SH-SY5Y (cell line): ENCODE measurements around the gene MYCL.

ENCODE experiments used
- GATA2 ChIP-seq: IDR thresholded peaks from 2 replicates; pipeline ENCODE4 v1.6.1; 2011; ENCODE audit warnings: mild to moderate bottlenecking, low read depth, low read length
- GATA3 ChIP-seq: IDR thresholded peaks from 2 replicates; pipeline ENCODE4 v1.6.1; 2011; ENCODE audit warnings: low read depth, mild to moderate bottlenecking, low read length, moderate library complexity

MYCL gene

DNA sequence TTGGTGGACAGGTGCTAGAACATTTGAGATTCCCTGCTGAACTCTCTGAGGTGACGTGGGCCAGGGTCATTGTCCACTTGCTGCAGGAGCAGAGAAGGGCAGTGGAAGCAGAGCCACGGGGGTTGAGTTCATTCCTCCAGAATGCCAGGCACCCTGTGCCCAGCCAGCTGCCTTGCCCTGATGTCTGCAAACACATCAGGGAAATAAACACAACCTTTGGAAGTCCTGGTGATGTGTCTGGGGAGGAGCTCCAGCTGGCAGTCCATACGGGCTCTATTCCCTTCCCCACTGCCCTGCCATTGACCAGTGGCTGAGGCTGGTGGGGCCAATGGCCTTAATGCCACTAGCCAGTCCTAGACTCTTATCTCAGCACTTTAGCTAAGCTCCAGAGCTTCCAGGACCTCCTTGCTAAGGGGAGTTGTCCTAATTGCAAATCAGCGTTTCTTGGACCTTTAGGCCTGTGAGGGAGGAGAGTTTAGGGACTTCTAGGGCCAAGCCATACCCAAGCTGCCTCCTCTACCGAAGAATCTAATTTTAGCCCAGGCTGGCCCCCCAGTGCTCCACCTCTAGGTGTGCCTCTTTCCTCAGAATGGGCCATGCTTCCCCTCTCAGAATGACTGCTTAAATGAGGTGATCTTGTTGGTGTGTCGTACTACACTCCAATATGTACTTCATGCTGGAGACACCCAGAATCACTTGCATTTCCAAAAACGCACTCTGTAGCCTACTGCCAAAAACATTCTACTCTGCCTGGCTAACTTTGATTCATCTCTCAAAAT lies 27.3 kb upstream of the MYCL start:
- TF ChIP-seq GATA3 (no peak), GATA2 (no peak)

DNA sequence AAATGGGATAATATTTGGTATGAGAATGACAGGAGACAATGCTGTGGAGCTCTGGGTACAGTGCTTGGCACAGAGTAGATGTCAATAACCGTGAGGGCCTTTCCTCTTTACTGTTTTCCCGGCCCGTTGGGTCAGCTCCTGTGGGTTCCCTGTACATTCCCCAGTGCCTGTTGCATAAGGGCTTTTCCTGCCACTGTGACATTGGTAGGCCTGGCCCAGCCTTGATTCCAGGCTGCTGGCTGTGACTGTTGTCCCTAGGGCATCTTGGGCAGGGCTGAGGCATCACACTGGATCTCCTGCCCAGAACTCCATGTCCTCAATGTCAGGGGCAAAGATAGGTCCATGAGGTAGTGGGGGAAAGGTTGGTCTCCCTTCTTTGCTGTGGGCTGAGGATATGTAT lies 25.8 kb upstream of the MYCL start:
- TF ChIP-seq GATA3, result no peak
- no peak for TF ChIP-seq GATA2

DNA sequence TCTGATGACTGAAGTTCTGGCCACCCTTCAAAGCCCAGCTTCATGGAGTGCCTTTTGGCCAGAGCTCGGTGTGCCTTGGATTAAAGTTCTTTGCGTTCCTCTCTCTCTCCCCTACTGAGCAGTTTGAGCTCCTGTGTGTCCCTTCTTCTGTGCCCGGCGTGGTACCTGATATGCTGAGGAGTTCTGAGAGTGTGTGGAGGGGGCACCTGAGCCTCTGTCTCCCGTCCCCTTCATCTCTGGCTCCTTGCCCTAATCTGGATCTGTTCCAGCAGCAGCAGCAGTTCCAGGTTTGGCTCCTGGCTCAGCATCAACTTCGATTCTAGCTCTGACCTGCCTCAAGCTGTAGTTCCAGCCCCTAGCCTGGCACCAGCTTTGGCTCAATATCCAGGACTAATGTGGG lies 25.1 kb upstream of the MYCL start:
- TF ChIP-seq GATA3 (no peak), GATA2 (no peak)

DNA sequence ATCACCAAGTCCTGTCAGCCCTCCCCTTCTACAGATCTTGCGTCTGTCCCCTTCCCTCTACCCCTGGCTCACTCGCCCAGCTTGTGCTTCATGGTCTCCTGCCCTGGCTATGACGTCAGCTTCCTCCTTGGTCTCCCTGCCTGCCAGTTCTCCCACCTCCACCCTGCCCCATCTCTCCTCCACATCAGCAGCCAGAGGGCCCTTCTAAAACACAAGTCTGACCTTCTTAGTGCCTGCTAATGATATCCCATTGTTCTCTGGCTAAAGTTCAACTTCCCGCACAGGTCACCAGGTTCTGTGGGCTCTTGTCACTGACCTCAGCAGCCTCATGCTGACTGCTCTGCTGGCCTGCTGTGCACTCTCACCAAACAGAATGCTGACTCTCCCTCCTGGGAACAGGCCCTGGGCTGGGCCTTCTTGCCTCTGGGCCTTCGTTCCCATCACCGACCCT lies 24.7 kb upstream of the MYCL start:
- TF ChIP-seq GATA2, result no peak
- TF ChIP-seq GATA3, result no peak

DNA sequence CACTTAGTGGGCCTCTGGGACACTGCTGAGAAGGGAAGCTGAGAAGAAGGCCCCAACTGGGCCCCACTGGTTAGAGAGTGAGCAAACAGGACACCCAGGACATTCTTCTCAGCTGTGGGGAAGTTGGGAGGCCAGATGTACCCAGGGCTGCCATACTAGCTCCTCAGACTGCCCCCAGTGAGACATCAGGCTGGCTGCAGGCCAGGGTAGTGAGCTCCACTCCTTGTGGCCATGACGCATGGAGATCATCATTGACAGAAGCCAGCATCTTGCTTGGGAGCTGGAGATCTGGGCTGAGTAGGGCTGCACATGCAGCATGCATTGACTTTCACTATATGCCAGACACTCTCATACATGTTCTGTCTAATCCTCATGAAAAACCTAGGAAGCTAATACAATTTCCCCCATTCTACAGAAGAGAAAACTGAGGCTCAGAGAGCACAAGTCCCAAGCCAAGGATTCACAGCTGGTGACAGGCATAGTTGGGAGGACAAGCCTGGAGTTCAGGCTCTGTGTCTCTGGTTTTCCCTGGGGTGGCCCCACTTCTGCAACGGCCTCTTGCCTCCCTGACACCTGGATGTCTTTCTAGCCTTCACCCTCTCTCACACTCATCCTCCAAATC lies 24.1 kb upstream of the MYCL start:
- no peak for TF ChIP-seq GATA2

DNA sequence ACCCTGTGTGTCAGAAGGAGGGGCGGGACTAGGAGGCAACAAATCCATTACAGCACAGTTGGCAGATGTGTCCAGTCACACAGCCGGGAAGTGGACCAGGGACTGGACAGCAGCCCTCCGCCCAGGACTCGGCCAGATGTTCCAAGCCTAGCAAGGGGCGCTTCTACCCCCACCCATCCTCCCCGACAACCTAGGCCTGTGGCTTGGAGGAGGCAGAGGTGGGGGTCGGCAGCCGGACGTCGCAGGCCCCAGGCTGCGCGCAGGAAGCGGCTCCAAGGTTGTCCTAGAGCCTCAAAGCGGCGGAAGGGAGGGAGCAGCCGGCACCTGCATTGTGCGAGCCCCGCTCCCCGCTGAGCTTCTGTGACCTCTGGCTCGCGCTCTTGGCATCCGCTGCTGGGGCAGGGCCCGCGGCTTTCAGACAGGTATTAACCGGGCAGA lies 20.6 kb upstream of the MYCL start:
- TF ChIP-seq GATA3, result no peak
- TF ChIP-seq GATA2, result no peak

DNA sequence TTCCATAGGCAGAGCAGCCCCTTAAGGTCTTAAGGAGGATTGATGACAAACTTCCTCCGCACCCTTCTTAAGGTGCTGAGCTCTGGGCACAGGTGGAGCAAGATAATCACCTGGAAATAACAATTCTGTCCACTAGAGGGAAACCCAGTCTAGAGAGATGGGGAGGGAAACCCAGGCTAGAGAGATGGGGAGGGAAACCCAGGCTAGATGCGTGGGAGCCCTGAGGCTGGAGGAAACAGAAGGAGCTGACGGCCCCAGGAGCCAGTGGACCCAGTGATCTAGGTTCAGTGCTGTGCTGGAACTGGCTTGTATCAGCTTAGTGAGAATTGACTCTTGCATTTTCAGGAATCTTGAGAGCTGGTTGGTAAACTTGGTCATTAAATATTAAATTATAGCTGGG lies 17.8 kb upstream of the MYCL start:
- no peak for TF ChIP-seq GATA2
- TF ChIP-seq GATA3, result no peak

DNA sequence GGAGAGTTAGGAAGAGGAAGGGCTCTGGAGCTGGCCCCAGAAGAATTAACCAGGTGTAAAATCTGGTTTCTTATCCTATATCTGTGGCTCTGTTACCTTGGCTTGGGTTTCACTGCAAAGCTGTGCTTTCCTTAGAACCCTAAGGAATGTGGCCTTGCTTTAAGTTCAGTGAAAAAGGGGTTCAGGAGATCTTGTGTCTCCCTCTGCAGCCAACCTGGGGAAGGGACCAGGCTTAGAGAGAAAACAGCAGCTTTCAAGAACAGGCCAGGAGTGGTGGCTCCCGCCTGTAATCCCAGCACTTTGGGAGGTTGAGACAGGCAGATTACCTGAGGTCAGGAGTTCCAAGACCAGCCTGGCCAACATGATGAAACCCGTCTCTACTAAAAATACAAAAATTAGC lies 16.1 kb upstream of the MYCL start:
- TF ChIP-seq GATA2, result no peak
- no peak for TF ChIP-seq GATA3

DNA sequence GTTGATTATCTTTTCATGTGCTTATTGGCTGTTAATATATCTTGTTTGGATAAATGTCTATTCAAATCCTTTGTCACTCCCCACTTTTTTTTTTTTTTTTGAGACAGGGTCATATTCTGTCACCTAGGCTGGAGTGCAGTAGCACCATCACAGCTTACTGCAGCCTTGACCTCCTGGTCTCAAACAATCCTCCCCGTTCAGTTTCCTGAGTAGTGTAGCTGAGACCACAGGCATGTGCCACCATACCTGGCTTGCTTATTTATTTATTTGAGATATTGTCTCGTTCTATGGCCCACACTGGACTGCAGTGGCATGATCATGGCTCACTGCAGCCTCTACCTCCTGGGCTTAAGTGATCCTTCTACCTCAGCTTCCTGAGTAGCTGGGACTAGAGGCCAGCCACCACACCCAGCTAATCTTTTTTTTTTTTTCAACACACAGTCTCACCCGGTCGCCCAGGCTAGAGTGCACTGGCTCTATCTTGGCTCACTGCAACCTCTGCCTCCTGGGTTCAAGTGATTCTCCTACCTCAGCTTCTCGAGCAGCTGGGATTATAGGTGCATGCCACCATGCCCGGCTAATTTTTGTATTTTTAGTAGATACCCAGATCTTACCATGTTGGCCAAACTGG lies 13.9 kb upstream of the MYCL start:
- TF ChIP-seq GATA3, result no peak
- TF ChIP-seq GATA2, result no peak

DNA sequence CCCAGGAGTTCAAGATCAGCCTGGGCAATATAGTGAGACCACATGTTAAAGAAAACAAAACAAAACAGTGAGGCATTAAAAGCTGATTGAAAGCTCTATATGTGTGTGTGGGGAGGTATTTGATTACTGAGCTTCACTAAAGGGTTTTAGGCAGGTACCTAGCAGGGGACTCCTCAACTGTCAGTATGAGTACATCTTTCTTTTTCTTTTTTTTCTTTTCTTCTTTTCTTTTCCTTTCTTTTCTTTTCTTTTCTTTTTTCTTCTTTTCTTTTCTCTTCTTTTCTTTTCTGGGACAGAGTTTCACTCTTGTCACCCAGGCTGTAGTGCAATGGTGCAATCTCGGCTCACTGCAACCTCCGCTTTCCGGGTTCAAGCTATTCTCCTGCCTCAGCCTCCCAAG lies 8.5 kb upstream of the MYCL start:
- TF ChIP-seq GATA3 (no peak), GATA2 (no peak)

DNA sequence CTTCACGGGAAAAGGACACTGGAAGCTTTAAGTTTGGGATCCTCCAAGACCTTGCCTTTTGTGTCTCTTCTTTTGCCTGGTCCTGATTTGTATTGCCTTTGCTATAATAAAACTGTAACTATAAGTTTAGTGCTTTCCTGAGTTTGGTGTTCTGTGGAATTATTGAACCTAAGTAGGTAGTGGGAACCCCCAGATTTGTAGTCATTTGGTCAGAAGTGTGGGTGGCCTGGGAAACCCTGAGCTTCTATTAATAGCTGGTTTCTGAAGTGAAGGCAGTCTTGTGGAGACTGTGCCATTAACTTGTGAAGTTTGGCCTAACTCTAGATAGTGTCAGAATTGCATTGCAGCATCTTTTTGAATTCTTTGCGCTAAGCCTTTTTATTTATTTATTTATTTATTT lies 6.8 kb upstream of the MYCL start:
- no peak for TF ChIP-seq GATA3
- no peak for TF ChIP-seq GATA2

DNA sequence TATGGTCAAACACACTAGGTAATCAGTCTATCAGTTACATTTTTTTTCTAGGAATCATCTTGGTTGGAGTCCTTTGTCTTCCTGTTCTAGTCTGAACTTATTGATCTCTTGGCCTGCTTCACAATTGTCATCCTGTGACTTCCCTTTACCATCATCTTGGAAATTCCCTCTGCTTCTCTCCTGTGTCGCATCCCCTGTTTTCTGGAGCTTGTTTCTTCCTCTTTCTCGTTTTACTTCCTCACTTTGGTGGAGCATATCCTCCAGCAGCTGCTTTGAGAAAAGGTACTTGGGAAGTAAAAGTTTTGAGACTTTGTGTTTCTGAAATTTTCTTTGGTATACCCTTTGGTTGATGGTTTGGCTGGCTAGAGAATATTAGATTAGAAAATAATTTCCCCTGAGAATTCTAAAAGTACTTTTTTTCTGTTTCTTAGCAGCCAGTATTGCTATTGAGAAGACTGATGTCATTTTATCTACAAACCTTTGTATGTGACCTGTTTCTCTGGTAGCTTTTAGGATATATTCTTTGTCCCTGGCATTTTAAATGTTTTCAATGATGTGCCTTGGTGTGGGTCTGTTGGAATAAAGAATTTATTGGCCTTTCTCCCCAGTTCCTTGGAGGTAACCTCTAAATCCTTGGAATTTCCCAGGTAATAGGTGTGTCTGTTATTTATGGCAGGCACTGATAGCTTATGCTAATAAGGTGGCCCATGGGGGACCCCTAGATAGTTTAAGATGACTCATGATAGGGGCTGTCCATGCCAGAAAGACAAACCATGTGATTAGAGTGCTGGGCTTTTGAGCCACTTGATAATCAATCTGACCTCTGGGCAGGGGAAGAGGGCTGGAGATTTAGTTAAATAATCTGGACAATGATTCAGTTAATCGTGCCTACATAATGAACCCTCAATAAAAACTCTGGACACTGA lies 6.1 kb upstream of the MYCL start:
- TF ChIP-seq GATA3, result no peak
- no peak for TF ChIP-seq GATA2

DNA sequence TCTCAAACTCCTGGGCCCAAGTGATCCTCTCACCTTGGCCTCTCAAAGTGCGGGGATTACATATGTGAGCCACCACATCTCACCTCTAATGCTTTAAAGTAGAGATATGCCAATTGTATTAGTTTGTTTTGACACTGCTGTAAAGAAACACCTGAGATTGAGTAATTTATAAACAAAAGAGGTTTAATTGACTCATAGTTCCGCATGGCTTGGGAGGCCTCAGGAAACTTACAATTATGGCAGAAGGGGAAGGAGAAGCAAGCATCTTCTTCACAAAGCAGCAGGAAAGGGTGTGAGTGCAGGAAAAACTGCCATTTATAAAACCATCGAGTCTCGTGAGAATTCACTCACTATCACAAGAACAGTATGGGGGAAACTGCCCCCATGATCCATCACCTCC lies 3.5 kb upstream of the MYCL start:
- TF ChIP-seq GATA2, result no peak
- no peak for TF ChIP-seq GATA3

DNA sequence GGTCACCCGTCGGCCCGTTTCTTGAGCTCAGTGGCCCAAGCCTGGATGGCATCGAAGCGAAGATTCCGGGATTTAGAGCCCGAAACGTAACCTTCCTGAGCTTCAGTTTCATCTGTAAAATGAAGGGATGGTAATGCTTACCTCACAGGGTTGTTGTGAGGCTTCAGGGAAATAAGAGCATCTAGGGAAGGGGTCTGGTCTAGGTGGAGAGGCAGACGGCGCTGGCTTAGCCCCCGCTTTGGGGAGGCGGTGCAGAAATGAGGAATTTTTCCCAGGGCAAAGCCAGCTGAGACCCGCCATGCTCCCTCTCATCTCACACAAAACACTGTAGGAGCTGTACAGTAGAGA lies 717 bp upstream of the MYCL start:
- no peak for TF ChIP-seq GATA3
- no peak for TF ChIP-seq GATA2
